ENCODE results near the gene DHRS12.

GRCh38 chr13:51796546-51796945 is 7.4 kb downstream of the DHRS12 start:
- TF ChIP-seq CTCF (IDR thresholded peaks at IDR 0.05) (no peak), POLR2A (IDR thresholded peaks at IDR 0.05) (no peak)
